Right cardiac atrium (tissue), 5 donors: ENCODE data around the gene RAB30. TPM values are rescaled to one million over a fixed set of nuclear protein-coding genes. Genes with fewer than 3 reads are reported as not detected.
"Not testable (repeated sequence)": the region's sequence is repeated elsewhere in the genome, so short reads cannot be mapped to it uniquely, and the experiment has no call there.

Source experiments
- ATAC-seq, 2 donors: fragments of 200-7000 bp; cut with Tn5 transposase; one replicate each; pipeline versions ENCODE4 v1.8.0 to v1.9.1; 2020; ENCODE audit warnings: moderate library complexity in 2 of 2, mild to moderate bottlenecking in 1 of 2
- DNase-seq, 3 donors: peaks; one replicate each; pipeline ENCODE4 v3.0.0-alpha.2; 2020
- H3K27ac ChIP-seq: one replicate; pipeline ENCODE4 v1.5.1; 2013; ENCODE audit warnings: mild to moderate bottlenecking, low read length, control low read depth, moderate library complexity
- H3K27me3 ChIP-seq: one replicate; pipeline ENCODE4 v1.6.1; 2013; ENCODE audit not compliant: control insufficient read depth, insufficient read depth
- H3K4me1 ChIP-seq: one replicate; pipeline ENCODE4 v1.6.1; 2013; ENCODE audit warnings: low read length; ENCODE audit not compliant: control insufficient read depth, insufficient read depth
- H3K4me3 ChIP-seq: one replicate; pipeline ENCODE4 v1.5.1; 2013; ENCODE audit warnings: low read length, control low read depth
- H3K9me3 ChIP-seq: one replicate; pipeline ENCODE4 v1.6.1; 2013; ENCODE audit warnings: low read length; ENCODE audit not compliant: control insufficient read depth
- WGBS: extraction: QIAGEN DNeasy Blood & Tissue Kit; methylation state at CpG from one replicate; pipeline ENCODE4 v1.1.7; 2013; 5-methylcytosine and 5-hydroxymethylcytosine counted together
- intact Hi-C, 4 donors: fragments of 100-400 bp; cut with DNase I; formaldehyde crosslinking; loops; one replicate each; pipeline versions ENCODE4 v1.11.0 to v1.14.0; 2022 to 2023
- polyA plus RNA-seq: library from polyadenylated mRNA; stranded (reverse); fragments of 200-250 nt; gene quantifications from one replicate; pipeline ENCODE4 v1.2.3, GENCODE V29; 2013
- total RNA-seq, 4 donors: library from RNA; stranded (reverse); fragmentation: NEBNext Ultra II Directional; extraction: Animal tissue kit (Norgen Biotek cat#: 25700); gene quantifications; one replicate each; pipeline ENCODE4 v1.2.1, GENCODE V29; 2021
- donor health status: healthy with polysubstance abuse.
- donor health status: DM: no; HTN: yes; CAD: no.
- donor health status: DM: no; HTN: no; CAD: no.
- donor health status: DM: no; HTN: yes; CAD: no; lungs with severe emphysema.
- donor health status: DM: yes; HTN: yes; CAD: no.

The RAB30 gene
- total and polyA plus RNA-seq, 5 donors = 4.6 to 30.6 (median 24.1) TPM

GRCh38 chr11:82979824-82980223 is 91.9 kb downstream of the RAB30 start:
- H3K9me3 ChIP-seq = no peaks in the 10 kb centered on the region
- no peaks in the 10 kb centered on the region for H3K4me1 ChIP-seq
- H3K27me3 ChIP-seq = no peaks in the 10 kb centered on the region
- DNase-seq = no peak
- intact Hi-C loops = no loop called here
- no peak overlapping the region for H3K4me3 ChIP-seq
- no peak for ATAC-seq
- no peak overlapping the region for H3K27ac ChIP-seq

- Histone ChIP-seq H3K27me3 (no peaks in the 10 kb centered on the region), H3K9me3 (no peaks in the 10 kb centered on the region), H3K4me1 (no peaks in the 10 kb centered on the region), H3K4me3 (no peak overlapping the region), H3K27ac (no peak overlapping the region)
- intact Hi-C loops = no loop called here
- WGBS = 80% methylated on average over 6 of the region's 6 CpGs
- DNase-seq = no peak
- no peak for ATAC-seq
Observed at GRCh38 chr11:82978422-82979099, 93.1 kb downstream of the RAB30 start.

- Histone ChIP-seq H3K9me3 (no peaks in the 10 kb centered on the region), H3K27me3 (no peaks in the 10 kb centered on the region), H3K4me3 (no peak overlapping the region), H3K4me1 (no peaks in the 10 kb centered on the region), H3K27ac (no peak overlapping the region)
- intact Hi-C loops = no loop called here
- DNase-seq = no peak
- no peak for ATAC-seq
Observed at GRCh38 chr11:82976786-82977185, 94.9 kb downstream of the RAB30 start.

GRCh38 chr11:82975882-82976281 is 95.8 kb downstream of the RAB30 start:
- Histone ChIP-seq H3K4me1 (no peaks in the 10 kb centered on the region), H3K27ac (no peak overlapping the region), H3K9me3 (no peaks in the 10 kb centered on the region), H3K4me3 (no peak overlapping the region), H3K27me3 (no peaks in the 10 kb centered on the region)
- DNase-seq = no peak
- intact Hi-C loops = no loop called here
- ATAC-seq = no peak

GRCh38 chr11:82974851-82975250 is 96.8 kb downstream of the RAB30 start:
- Histone ChIP-seq H3K4me3 (no peak overlapping the region), H3K4me1 (no peaks in the 10 kb centered on the region), H3K27me3 (no peaks in the 10 kb centered on the region), H3K9me3 (no peaks in the 10 kb centered on the region), H3K27ac (no peak overlapping the region)
- intact Hi-C loops = no loop called here
- no peak for ATAC-seq
- 81% methylated on average over 2 of the region's 2 CpGs for WGBS
- no peak for DNase-seq

- intact Hi-C loops = no loop called here
- DNase-seq = no peak
- 94% methylated on average over 2 of the region's 2 CpGs for WGBS
- Histone ChIP-seq H3K27me3 (no peaks in the 10 kb centered on the region), H3K27ac (no peak overlapping the region), H3K4me1 (no peaks in the 10 kb centered on the region), H3K4me3 (no peak overlapping the region), H3K9me3 (no peaks in the 10 kb centered on the region)
- ATAC-seq = no peak
Observed at GRCh38 chr11:82974135-82974534, 97.6 kb downstream of the RAB30 start.

- no peak for DNase-seq
- H3K4me1 ChIP-seq = no peaks in the 10 kb centered on the region
- 75% methylated on average over 1 of the region's 1 CpG for WGBS
- no peak overlapping the region for H3K27ac ChIP-seq
- no peaks in the 10 kb centered on the region for H3K9me3 ChIP-seq
- no peak for ATAC-seq
- intact Hi-C loops = no loop called here
- no peak overlapping the region for H3K4me3 ChIP-seq
- no peaks in the 10 kb centered on the region for H3K27me3 ChIP-seq
Observed at GRCh38 chr11:82972103-82972502, 99.6 kb downstream of the RAB30 start.

GRCh38 chr11:82971519-82971946 is 100.2 kb downstream of the RAB30 start:
- H3K27me3 ChIP-seq, ATAC-seq, H3K4me1 ChIP-seq, H3K4me3 ChIP-seq, intact Hi-C loops, DNase-seq, H3K9me3 ChIP-seq, H3K27ac ChIP-seq: not testable (repeated sequence)
- WGBS = 85% methylated on average over 8 of the region's 8 CpGs

GRCh38 chr11:82970507-82971083 is 101.1 kb downstream of the RAB30 start:
- H3K27me3 ChIP-seq, H3K9me3 ChIP-seq, intact Hi-C loops, H3K4me1 ChIP-seq, H3K27ac ChIP-seq, H3K4me3 ChIP-seq: not testable (repeated sequence)
- WGBS = 80% methylated on average over 60 of the region's 60 CpGs
- ATAC-seq (peak; percentile 38 to 62), DNase-seq (peak in 2 of 3 donors; percentile 53 to 56)

GRCh38 chr11:82969811-82970210 is 101.9 kb downstream of the RAB30 start:
- no peak overlapping the region for H3K4me3 ChIP-seq
- no peaks in the 10 kb centered on the region for H3K27me3 ChIP-seq
- no peak overlapping the region for H3K27ac ChIP-seq
- no peak for DNase-seq
- 88% methylated on average over 4 of the region's 4 CpGs for WGBS
- ATAC-seq = no peak
- H3K4me1 ChIP-seq = no peaks in the 10 kb centered on the region
- no peaks in the 10 kb centered on the region for H3K9me3 ChIP-seq
- intact Hi-C loops = no loop called here

- no peak overlapping the region for H3K27ac ChIP-seq
- no peak for DNase-seq
- 79% methylated on average over 4 of the region's 4 CpGs for WGBS
- H3K4me1 ChIP-seq = no peaks in the 10 kb centered on the region
- no peaks in the 10 kb centered on the region for H3K9me3 ChIP-seq
- H3K4me3 ChIP-seq = no peak overlapping the region
- ATAC-seq = no peak
- intact Hi-C loops = no loop called here
- H3K27me3 ChIP-seq = no peaks in the 10 kb centered on the region
Observed at GRCh38 chr11:82967381-82967780, 104.3 kb downstream of the RAB30 start.

GRCh38 chr11:82962021-82962420 is 109.7 kb downstream of the RAB30 start:
- H3K27me3 ChIP-seq, intact Hi-C loops: not testable (repeated sequence)

More at GRCh38 chr11:82962021-82962420, 109.7 kb downstream of the RAB30 start:
- not testable (repeated sequence) for ATAC-seq, H3K4me3 ChIP-seq, H3K27ac ChIP-seq, DNase-seq, H3K9me3 ChIP-seq, H3K4me1 ChIP-seq
